ENCODE measurements around the gene ARFIP2.

Gene ARFIP2

DNA sequence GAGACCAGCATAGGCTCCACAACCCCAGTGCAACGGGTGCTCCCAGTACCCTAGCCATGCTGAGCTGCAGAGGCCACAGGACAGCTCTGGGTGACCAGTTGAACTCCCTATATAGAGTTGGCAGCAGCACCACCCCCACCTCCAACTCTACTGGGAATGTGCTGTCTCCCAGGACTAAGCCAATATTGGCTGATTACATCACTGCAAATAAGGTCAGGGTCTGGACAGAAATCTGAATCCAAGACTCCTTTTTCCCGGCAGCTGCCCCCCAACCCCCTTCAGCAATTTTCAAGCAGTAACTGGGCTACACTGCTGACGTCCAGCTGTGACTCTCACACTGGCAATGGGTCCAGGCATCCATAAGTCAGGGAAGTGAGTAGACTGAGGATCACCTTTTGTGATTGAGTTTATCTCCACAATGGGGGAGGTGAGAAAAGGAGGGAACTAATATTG, 40.2 kb downstream of the ARFIP2 start, which contains the start of gene HPX:
HPX (minus strand) TSS at position 82 of the 453 bp plus-strand sequence; CDS start at position 58, 24 bp downstream.
- DNase-seq (ENCODE audit: low read depth) = no peak

GRCh38 chr11:6438979-6439571, 42.1 kb downstream of the ARFIP2 start:
- DNase-seq (ENCODE audit: low read depth) = no peak

DNA sequence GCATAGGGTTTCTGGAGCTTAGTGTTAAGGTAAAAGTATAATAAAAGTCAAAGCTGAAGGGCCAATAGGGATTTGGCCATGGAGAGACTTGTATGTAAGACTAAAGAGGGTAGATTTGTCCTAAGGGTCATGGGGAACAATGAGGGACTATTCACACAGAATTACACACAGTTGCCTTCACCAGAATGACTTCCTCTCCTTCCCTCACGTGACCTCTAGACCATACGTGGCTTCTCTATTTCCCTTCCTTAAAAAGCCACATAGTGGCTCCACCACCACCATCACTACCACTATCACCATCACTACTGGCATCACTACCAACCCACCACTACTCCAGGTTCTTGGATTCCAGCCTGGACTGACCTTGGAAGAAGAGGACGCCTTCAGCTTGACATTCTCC, 43.1 kb downstream of the ARFIP2 start:
- DNase-seq (ENCODE audit: low read depth) = no peak

- DNase-seq (ENCODE audit: low read depth) = no peak
These were observed 43.7 kb downstream of the ARFIP2 start for GRCh38 chr11:6437423-6437822.

DNA sequence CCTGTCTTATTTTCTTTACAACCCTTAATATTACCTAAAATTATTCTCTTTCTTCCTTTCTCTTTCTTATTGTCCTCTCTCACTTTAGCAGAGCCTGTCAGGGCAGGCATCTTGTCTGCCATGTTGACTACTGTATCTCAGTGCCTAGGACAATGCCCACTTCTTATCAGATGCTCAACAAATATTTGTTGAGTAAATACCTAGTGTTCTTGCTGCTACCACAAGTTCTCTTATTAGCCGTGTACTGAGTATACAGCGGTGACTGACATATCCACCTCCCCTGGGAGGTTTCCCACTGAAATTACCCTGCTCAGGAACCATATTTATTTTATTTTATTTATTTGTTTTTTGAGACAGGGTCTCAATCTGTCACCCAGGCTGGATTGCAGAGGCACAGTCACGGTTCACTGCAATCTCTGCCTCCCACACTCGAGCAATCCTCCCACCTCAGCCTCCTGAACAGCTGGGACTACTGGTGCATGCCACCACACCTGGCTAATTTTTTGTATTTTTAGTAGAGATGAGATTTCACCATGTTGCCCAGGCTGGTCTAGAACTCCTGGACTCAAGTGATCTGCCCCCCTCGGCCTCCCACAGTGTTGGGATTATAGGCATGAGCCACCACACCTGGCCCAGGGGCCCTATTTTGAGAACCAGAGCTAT, 47.0 kb downstream of the ARFIP2 start:
- no peak for DNase-seq (ENCODE audit: low read depth)

DNA sequence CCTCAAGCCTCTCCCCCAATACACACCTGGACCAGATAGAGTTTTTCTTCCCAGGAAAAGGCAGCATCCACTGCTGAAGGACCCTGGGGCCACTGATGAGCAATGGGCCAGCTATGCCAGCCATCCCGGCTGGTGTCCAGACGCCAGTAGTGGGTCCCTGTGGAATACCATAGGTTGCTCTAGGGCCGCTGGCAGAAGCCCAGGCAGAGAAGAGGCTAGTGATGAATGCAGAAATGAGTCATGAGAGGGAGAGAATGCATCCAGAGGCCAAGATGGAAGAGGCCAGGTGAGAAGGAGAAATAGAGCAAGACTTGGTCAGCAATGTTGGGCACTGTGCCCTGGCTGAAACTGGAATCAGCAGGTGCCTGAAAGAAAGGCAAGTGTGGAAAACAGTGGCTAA, 49.3 kb downstream of the ARFIP2 start:
- no peak for DNase-seq (ENCODE audit: low read depth)

- no peak for DNase-seq (ENCODE audit: low read depth)
These were observed 53.6 kb downstream of the ARFIP2 start for GRCh38 chr11:6427516-6427915.
